Mucosa of descending colon (tissue), 3 donors: ENCODE data around the gene RAPGEF6. TPM values are rescaled to one million over a fixed set of nuclear protein-coding genes. Genes with fewer than 3 reads are reported as not detected.

Experiments used
- ATAC-seq: fragments of 200-7000 bp; cut with Tn5 transposase; one replicate; pipeline ENCODE4 v1.9.1; 2020; ENCODE audit warnings: mild to moderate bottlenecking, moderate library complexity
- DNase-seq, 3 donors: peaks; one replicate each; pipeline ENCODE4 v3.0.0-alpha.2; 2020
- H3K36me3 ChIP-seq: fragments of 200-600 bp; one replicate; pipeline ENCODE4 v1.8.0; 2021; ENCODE audit warnings: low read depth, mild to moderate bottlenecking
- H3K4me1 ChIP-seq: fragments of 200-600 bp; one replicate; pipeline ENCODE4 v1.8.0; 2021; ENCODE audit warnings: low read depth, mild to moderate bottlenecking
- H3K4me3 ChIP-seq: fragments of 200-600 bp; one replicate; pipeline ENCODE4 v1.8.0; 2021; ENCODE audit warnings: mild to moderate bottlenecking
- H3K9me3 ChIP-seq: fragments of 200-600 bp; one replicate; pipeline ENCODE4 v1.8.0; 2021; ENCODE audit warnings: mild to moderate bottlenecking
- CTCF ChIP-seq: fragments of 200-600 bp; IDR thresholded peaks from one replicate; pipeline ENCODE4 v1.8.0; 2022; ENCODE audit warnings: antibody characterized with exemption, mild to moderate bottlenecking
- intact Hi-C, 2 donors: fragments of 100-400 bp; cut with DNase I in 1 of 2; cut with micrococcal nuclease in 1 of 2; formaldehyde crosslinking; loops; one replicate each; pipeline versions ENCODE4 v1.11.0 to v1.11.1; 2022; cut with DNase I, micrococcal nuclease
- total RNA-seq, 3 donors: library from RNA; stranded (reverse); fragmentation: NEBNext Ultra II Directional in 2 of 3; extraction: Animal tissue kit (Norgen Biotek cat#: 25700) in 2 of 3; gene quantifications; one replicate each; pipeline versions ENCODE4 v1.2.1 to v1.2.4, GENCODE V29; 2021 to 2023
- donor health status: DM: no; HTN: no; CAD: no; lungs with moderate emphysema.
- donor health status: DM: no; HTN: no; CAD: no.
- donor health status: DM: no; HTN: yes; CAD: no.

RAPGEF6 gene
- total RNA-seq, 3 donors from 2014 or later: 21.4 to 22.1 (median 21.5) TPM

- intact Hi-C loops: no loop called here
- peaks cover 12% of the 10 kb centered on the region for H3K9me3 ChIP-seq
- no peak overlapping the region for H3K4me3 ChIP-seq
- DNase-seq (no peak), ATAC-seq (no peak)
- H3K4me1 ChIP-seq: no peaks in the 10 kb centered on the region
- no peak for TF ChIP-seq CTCF
- no peaks in the 10 kb centered on the region for H3K36me3 ChIP-seq
These were observed 59.3 kb downstream of the RAPGEF6 start for GRCh38 chr5:131575660-131576227.

GRCh38 chr5:131571669-131572168 lies 63.3 kb downstream of the RAPGEF6 start:
- intact Hi-C loops: no loop called here

GRCh38 chr5:131570757-131571156 lies 64.3 kb downstream of the RAPGEF6 start:
- TF ChIP-seq CTCF: no peak
- H3K4me3 ChIP-seq: no peak overlapping the region
- peaks cover 12% of the 10 kb centered on the region for H3K9me3 ChIP-seq
- intact Hi-C loops: no loop called here
- DNase-seq (no peak), ATAC-seq (no peak)
- H3K36me3 ChIP-seq: no peaks in the 10 kb centered on the region
- no peaks in the 10 kb centered on the region for H3K4me1 ChIP-seq

More at GRCh38 chr5:131571669-131572168, 63.3 kb downstream of the RAPGEF6 start:
- no peak for ATAC-seq
- no peak for DNase-seq
- Histone ChIP-seq H3K9me3 (peaks cover 12% of the 10 kb centered on the region), H3K36me3 (no peaks in the 10 kb centered on the region), H3K4me1 (no peaks in the 10 kb centered on the region), H3K4me3 (no peak overlapping the region)
- no peak for TF ChIP-seq CTCF

- no peaks in the 10 kb centered on the region for H3K36me3 ChIP-seq
- DNase-seq (no peak), ATAC-seq (no peak)
- no peaks in the 10 kb centered on the region for H3K4me1 ChIP-seq
- no peak for TF ChIP-seq CTCF
- intact Hi-C loops: no loop called here
- H3K9me3 ChIP-seq: no peaks in the 10 kb centered on the region
- no peak overlapping the region for H3K4me3 ChIP-seq
These were observed 70.8 kb downstream of the RAPGEF6 start for GRCh38 chr5:131564229-131564652.

- Histone ChIP-seq H3K36me3 (no peaks in the 10 kb centered on the region), H3K4me1 (no peaks in the 10 kb centered on the region), H3K4me3 (no peak overlapping the region), H3K9me3 (no peaks in the 10 kb centered on the region)
- DNase-seq (no peak), ATAC-seq (no peak)
- intact Hi-C loops: no loop called here
- no peak for TF ChIP-seq CTCF
These were observed 71.4 kb downstream of the RAPGEF6 start for GRCh38 chr5:131563434-131564228.
